GM10266 (cell line): ENCODE data around the gene JAK1.
A peak's percentile ranks its signal among the peaks of the same experiment; 100 is the strongest.
"Not testable (repeated sequence)": the region's sequence is repeated elsewhere in the genome, so short reads cannot be mapped to it uniquely, and the experiment has no call there.

ENCODE experiments used
- DNase-seq: peaks from one replicate; pipeline ENCODE4 v3.0.0; 2012; ENCODE audit errors: extremely low spot score
- TF ChIP-seq, protein P1 (sequence below): IDR thresholded peaks from 2 replicates; pipeline ENCODE4 v1.5.1; 2012; ENCODE audit warnings: mild to moderate bottlenecking, low read depth; ENCODE audit not compliant: control insufficient read depth, insufficient read depth; ENCODE audit errors: missing control alignments

JAK1 gene

DNA sequence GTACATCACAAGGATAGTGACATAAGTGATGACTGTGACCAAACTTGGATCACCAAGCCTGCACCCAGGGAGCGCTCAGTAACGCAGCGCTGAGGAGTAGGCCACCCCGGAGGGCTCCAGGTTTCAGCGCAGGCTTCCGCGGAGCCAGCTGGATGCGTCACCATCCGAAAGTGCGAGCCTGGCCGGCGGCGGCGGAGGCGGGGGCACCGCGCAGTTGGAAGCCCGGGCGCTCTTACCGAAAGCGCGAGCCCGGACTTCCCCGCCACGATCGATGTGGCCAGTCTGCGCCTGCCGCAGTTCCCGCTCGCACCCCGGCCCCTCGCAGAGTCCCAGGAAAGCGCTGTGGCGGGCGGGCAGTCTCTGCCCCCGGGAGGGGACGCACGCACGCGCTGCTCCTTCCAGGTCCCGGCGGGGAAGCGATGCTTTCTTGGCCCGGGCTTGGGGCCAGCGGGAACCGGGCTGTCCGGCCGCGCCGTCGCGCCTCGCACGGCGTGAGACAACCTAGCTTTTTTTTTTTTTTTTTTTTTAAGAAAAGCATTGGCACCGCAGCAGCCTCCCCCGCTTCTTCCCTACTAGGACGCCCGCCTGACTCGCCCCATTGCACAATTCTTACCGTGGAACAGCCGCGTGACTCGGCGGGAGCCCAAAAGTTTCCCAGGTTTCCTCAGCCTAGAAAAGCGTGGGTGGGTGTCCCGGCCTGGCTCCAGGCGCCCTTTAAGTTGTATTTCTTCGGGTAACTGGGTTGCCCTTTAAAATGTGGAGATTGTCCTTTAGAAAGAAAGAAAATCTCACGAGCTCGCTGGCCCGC is 36.4 kb upstream of the JAK1 start:
- DNase-seq, result peak; percentile 49

DNA sequence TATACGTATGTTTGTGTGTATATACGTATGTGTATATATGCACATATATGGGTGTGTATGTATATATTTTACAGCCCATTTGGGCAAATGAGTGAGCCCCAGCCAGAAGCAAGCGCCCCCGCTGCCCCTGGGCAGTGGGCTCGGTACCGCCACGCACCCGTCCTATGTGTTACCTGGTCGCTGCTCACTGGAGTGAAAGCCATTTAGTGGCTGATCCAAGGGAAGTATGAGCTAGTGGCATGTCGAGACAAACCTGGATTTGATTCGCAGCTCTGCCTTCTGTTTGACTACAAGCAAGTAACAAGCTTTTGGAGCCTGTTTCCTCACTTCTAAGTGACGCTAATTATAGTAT is 35.8 kb upstream of the JAK1 start:
- TF ChIP-seq, protein P1, sequence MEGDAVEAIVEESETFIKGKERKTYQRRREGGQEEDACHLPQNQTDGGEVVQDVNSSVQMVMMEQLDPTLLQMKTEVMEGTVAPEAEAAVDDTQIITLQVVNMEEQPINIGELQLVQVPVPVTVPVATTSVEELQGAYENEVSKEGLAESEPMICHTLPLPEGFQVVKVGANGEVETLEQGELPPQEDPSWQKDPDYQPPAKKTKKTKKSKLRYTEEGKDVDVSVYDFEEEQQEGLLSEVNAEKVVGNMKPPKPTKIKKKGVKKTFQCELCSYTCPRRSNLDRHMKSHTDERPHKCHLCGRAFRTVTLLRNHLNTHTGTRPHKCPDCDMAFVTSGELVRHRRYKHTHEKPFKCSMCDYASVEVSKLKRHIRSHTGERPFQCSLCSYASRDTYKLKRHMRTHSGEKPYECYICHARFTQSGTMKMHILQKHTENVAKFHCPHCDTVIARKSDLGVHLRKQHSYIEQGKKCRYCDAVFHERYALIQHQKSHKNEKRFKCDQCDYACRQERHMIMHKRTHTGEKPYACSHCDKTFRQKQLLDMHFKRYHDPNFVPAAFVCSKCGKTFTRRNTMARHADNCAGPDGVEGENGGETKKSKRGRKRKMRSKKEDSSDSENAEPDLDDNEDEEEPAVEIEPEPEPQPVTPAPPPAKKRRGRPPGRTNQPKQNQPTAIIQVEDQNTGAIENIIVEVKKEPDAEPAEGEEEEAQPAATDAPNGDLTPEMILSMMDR, result no peak
- DNase-seq, result no peak

More for the DNA sequence above, 36.4 kb upstream of the JAK1 start:
- TF ChIP-seq, protein P1, result no peak

DNA sequence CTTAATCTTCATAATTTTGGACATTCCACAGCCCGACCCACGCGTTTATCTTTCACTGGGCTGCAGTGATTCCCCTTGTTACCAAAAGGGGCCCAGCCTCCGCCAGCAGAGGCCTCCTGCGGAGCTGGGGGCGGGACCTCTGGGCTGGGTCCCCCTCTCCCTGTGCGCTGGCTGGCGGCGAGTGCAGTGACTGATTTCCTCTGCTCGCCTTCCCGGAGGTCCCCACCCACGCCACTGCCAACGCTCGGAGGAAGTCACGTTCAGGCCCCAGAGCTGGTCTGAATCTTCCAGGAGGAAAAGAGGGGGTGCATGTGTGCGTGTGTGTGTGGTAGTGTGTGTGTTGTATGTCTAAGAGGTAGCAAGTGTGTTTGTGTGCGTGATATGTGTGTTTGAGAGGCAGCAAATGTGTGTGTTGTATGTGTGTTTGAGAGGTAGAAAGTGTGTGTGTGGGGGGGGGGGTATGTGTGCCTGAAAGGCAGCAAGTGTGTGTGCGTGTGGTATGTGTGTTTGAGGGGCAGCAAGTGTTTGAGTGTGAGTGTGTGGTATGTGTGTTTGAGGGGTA is 35.0 kb upstream of the JAK1 start:
- peak; percentile 82 for DNase-seq
- TF ChIP-seq, protein P1, result no peak

DNA sequence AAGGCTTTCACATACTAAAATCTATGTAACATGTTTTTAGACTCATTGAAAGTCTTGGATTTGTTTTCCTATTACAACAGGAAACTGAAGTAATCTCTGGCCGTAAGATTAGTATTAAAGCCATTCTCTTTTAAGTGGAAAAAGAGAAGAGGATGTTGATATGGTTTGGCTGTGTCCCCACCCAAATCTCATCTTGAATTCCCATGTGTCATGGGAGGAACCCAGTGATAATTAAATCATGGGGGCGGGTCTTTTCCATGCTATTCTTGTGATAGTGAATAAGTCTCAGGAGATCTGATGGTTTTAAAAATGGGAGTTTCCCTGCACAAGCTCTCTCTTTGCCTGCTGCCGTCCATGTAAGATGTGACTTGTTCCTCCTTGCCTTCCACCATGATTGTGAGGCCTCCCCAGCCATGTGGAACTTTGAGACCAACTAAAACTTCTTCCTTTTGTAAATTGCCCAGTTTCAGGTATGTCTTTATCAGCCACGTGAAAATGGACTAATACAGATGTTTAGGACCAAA is 32.1 kb upstream of the JAK1 start:
- not testable (repeated sequence) for DNase-seq

DNA sequence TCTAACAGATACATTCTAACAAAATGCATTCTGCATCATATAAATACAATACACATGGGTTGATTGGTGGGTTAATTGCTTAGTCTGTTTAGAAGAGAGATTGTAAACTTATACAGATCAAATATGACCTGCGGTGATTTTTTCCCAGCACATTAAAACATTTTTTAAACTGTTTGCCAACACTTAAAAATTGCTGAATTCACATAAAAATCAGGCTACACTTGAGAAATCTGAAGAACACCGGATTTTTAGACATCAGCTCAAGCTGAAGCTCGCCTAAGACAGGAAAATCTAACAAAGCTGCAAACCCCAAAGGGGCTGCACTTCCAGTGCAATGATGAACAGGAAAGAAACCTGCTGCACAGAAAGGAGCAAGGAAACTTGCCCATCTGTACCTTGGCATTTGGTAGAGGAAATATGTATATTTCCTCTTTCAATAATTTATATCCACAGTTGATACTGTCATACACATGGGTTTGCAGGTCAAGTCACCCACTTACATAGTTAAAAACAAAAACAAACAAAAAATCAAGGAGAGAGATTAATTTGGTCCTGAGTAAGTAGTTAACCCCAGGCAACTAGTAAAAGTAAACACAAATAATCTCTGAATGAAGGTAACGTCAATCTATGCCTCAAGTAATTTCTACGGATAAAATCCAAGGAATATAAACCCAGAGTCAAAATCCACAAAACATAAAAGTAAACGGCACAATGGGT is 30.4 kb upstream of the JAK1 start:
- TF ChIP-seq, protein P1, result no peak
- no peak for DNase-seq

DNA sequence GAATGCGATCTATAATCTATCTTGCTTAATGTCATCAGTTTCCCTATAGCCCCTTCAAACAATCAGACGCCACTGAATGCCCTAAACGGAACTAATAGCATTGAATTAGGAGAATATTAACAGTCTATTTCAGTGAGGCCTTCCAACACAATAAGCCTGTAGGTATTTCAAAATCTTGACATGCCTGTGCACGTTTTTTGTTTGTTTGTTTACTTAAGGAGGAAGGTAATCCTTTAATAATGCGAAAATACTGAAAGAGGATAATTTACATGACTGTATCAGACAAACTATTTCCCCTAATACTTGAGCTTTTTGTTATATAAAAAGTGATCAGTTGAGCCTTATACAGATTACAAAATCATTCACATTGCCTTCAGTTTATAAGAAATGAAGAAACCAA is 29.0 kb upstream of the JAK1 start:
- no peak for DNase-seq

More for the DNA sequence above, 29.0 kb upstream of the JAK1 start:
- TF ChIP-seq, protein P1, result no peak
